Islet of Langerhans (tissue), 1 donor: ENCODE results near the gene SKA3.
"Not testable (repeated sequence)": the region's sequence is repeated elsewhere in the genome, so short reads cannot be mapped to it uniquely, and the experiment has no call there.

Experiments
- FAIRE-seq: peaks from one replicate; lab custom pipeline; 2011; peaks lifted over from hg19 to GRCh38; lab: Jason Lieb, UNC

Gene SKA3

GRCh38 chr13:21165606-21166005, 10.7 kb downstream of the SKA3 start:
- not testable (repeated sequence) for FAIRE-seq

- FAIRE-seq = no peak
Measured at GRCh38 chr13:21164631-21165030, 11.7 kb downstream of the SKA3 start.

- no peak for FAIRE-seq
Measured at GRCh38 chr13:21152251-21152899, 24.0 kb downstream of the SKA3 start.

GRCh38 chr13:21150013-21150412, 26.3 kb downstream of the SKA3 start:
- FAIRE-seq = no peak

- no peak for FAIRE-seq
Measured at GRCh38 chr13:21149568-21149967, 26.8 kb downstream of the SKA3 start.

- no peak for FAIRE-seq
Measured at GRCh38 chr13:21148557-21149258, 27.6 kb downstream of the SKA3 start.

- FAIRE-seq = no peak
Measured at GRCh38 chr13:21147827-21148226, 28.5 kb downstream of the SKA3 start.

- FAIRE-seq = no peak
Measured at GRCh38 chr13:21142766-21143165, 33.6 kb downstream of the SKA3 start.

- FAIRE-seq = no peak
Measured at GRCh38 chr13:21139374-21139773, 37.0 kb downstream of the SKA3 start.

- no peak for FAIRE-seq
Measured at GRCh38 chr13:21138561-21138960, 37.8 kb downstream of the SKA3 start.

GRCh38 chr13:21137696-21138095, 38.7 kb downstream of the SKA3 start:
- FAIRE-seq = no peak

GRCh38 chr13:21135833-21136232, 40.5 kb downstream of the SKA3 start:
- not testable (repeated sequence) for FAIRE-seq

- no peak for FAIRE-seq
Measured at GRCh38 chr13:21134475-21134874, 41.9 kb downstream of the SKA3 start.

GRCh38 chr13:21133077-21133476, 43.3 kb downstream of the SKA3 start:
- no peak for FAIRE-seq

GRCh38 chr13:21130116-21130515, 46.2 kb downstream of the SKA3 start:
- no peak for FAIRE-seq

GRCh38 chr13:21124852-21125251, 51.5 kb downstream of the SKA3 start:
- no peak for FAIRE-seq

- no peak for FAIRE-seq
Measured at GRCh38 chr13:21123956-21124355, 52.4 kb downstream of the SKA3 start.

- no peak for FAIRE-seq
Measured at GRCh38 chr13:21121616-21122015, 54.7 kb downstream of the SKA3 start.

- FAIRE-seq = no peak
Measured at GRCh38 chr13:21120191-21120590, 56.2 kb downstream of the SKA3 start.

- no peak for FAIRE-seq
Measured at GRCh38 chr13:21119526-21119925, 56.8 kb downstream of the SKA3 start.

GRCh38 chr13:21118180-21118579, 58.2 kb downstream of the SKA3 start:
- no peak for FAIRE-seq

GRCh38 chr13:21117104-21117809, 59.1 kb downstream of the SKA3 start:
- no peak for FAIRE-seq

GRCh38 chr13:21116141-21116540, 60.2 kb downstream of the SKA3 start:
- FAIRE-seq = no peak
